CD4-positive, alpha-beta memory T cell (primary cell): ENCODE measurements around the gene GNG7. TPM values are rescaled to one million over a fixed set of nuclear protein-coding genes. Genes with fewer than 3 reads are reported as not detected.
"Not testable (repeated sequence)": the region's sequence is repeated elsewhere in the genome, so short reads cannot be mapped to it uniquely, and the experiment has no call there.

Experiments
- CTCF ChIA-PET: fragments of 350-600 bp; sonication (Branson Sonifier 250); formaldehyde crosslinking; loops from one replicate; lab custom pipeline; 2021; ENCODE audit warnings: inconsistent platforms; ENCODE audit not compliant: partially characterized antibody; lab: Charles Lee
- POLR2A ChIA-PET: fragments of 350-600 bp; sonication (Branson Sonifier 250); formaldehyde crosslinking; loops from one replicate; lab custom pipeline; 2021; ENCODE audit not compliant: partially characterized antibody; lab: Charles Lee
- DNase-seq, 5 donors: peaks; one replicate each; pipeline versions ENCODE4 v3.0.0 to v3.0.0-alpha.2; 2020 to 2022; ENCODE audit warnings: mixed read lengths in 1 of 5
- H3K27ac ChIP-seq: one replicate; pipeline ENCODE4 v1.7.0; 2013; ENCODE audit warnings: low read depth, low read length
- H3K27me3 ChIP-seq: 2 replicates; pipeline ENCODE4 v1.7.0; 2013; ENCODE audit warnings: mild to moderate bottlenecking, low read length, moderate library complexity; ENCODE audit not compliant: insufficient read depth
- H3K36me3 ChIP-seq: 2 replicates; pipeline ENCODE4 v1.7.0; 2013; ENCODE audit warnings: mild to moderate bottlenecking, low read length, moderate library complexity; ENCODE audit not compliant: insufficient read depth
- H3K4me1 ChIP-seq: 2 replicates; pipeline ENCODE4 v1.7.0; 2013; ENCODE audit warnings: mild to moderate bottlenecking, low read length, moderate library complexity; ENCODE audit not compliant: insufficient read depth
- H3K4me3 ChIP-seq, 2 donors: one replicate each; pipeline ENCODE4 v1.7.0; 2013; ENCODE audit warnings: low read length in 2 of 2, mild to moderate bottlenecking in 1 of 2
- H3K9me3 ChIP-seq, 2 donors: one replicate each; pipeline ENCODE4 v1.7.0; 2013; ENCODE audit warnings: low read length in 2 of 2, control low read depth in 1 of 2; ENCODE audit not compliant: control insufficient read depth in 1 of 2
- H3K27ac Mint-ChIP-seq, 7 donors: one replicate each; pipeline ENCODE4 v1.8.0; 2020 to 2021; ENCODE audit warnings: mixed read lengths in 7 of 7, mild to moderate bottlenecking in 6 of 7, inconsistent platforms in 3 of 7, moderate library complexity in 3 of 7
- H3K27me3 Mint-ChIP-seq, 2 donors: one replicate each; pipeline ENCODE4 v1.8.0; 2020 to 2021; ENCODE audit warnings: mixed read lengths in 2 of 2
- H3K36me3 Mint-ChIP-seq, 2 donors: one replicate each; pipeline ENCODE4 v1.8.0; 2020 to 2021; ENCODE audit warnings: mixed read lengths in 2 of 2, inconsistent platforms in 1 of 2, mild to moderate bottlenecking in 1 of 2
- H3K4me1 Mint-ChIP-seq, 4 donors: one replicate each; pipeline ENCODE4 v1.8.0; 2020 to 2021; ENCODE audit warnings: mixed read lengths in 4 of 4, mild to moderate bottlenecking in 1 of 4
- H3K4me3 Mint-ChIP-seq, 8 donors: one replicate each; pipeline ENCODE4 v1.8.0; 2020 to 2021; ENCODE audit warnings: mixed read lengths in 8 of 8, mild to moderate bottlenecking in 7 of 8, moderate library complexity in 6 of 8, inconsistent platforms in 3 of 8
- H3K9me3 Mint-ChIP-seq, 8 donors: one replicate each; pipeline ENCODE4 v1.8.0; 2020 to 2021; ENCODE audit warnings: mixed read lengths in 8 of 8, mild to moderate bottlenecking in 5 of 8, inconsistent platforms in 3 of 8, moderate library complexity in 1 of 8
- intact Hi-C: fragments of 100-400 bp; cut with micrococcal nuclease; formaldehyde crosslinking; loops from one replicate; pipeline ENCODE4 v1.15.1; 2023
- polyA plus RNA-seq, 2 donors: library from polyadenylated mRNA; unstranded; fragments of 300-500 nt; fragmentation: Illumina TruSeq; gene quantifications; one replicate each; pipeline ENCODE4 v1.2.3, GENCODE V29; 2021
- total RNA-seq, 2 experiments: library from RNA; stranded (reverse); gene quantifications; one replicate each; pipeline ENCODE4 v1.2.3, GENCODE V29; 2021

GNG7 gene
- total and polyA plus RNA-seq, 4 experiments from 2014 or later: 1.9 to 4.2 (median 3.2) TPM

- peak within 1 kb of the TSS; percentile 95 to 99 (median 97) for H3K27ac Mint-ChIP-seq
These were observed 226.6 kb downstream of the GNG7 start, which contains the start of gene GADD45B for GRCh38 chr19:2475702-2476450. Gene GADD45B, plus strand, starts transcription at chr19:2476127. Its CDS starts 232 bp downstream, at chr19:2476359.

GRCh38 chr19:2475018-2475701 lies 227.3 kb downstream of the GNG7 start:
- Histone ChIP-seq H3K27me3 (no peaks in the 10 kb centered on the region), H3K27ac (peak overlapping the region; percentile 76), H3K36me3 (no peaks in the 10 kb centered on the region), H3K4me3 (peak overlapping the region; percentile 22 to 97), H3K4me1 (peaks cover 25% of the 10 kb centered on the region), H3K9me3 (no peaks in the 10 kb centered on the region)
- peaks cover 6 to 36% (median 14%) of the 10 kb centered on the region in 4 donors for H3K4me1 Mint-ChIP-seq
- peaks cover 0 to 16% (median 0%) of the 10 kb centered on the region in 8 donors for H3K9me3 Mint-ChIP-seq
- H3K27ac Mint-ChIP-seq: peak overlapping the region; percentile 85 to 97 (median 94)
- no peaks in the 10 kb centered on the region for H3K27me3 Mint-ChIP-seq
- DNase-seq: peak; percentile 59 to 75 (median 63)
- H3K4me3 Mint-ChIP-seq: peak overlapping the region; percentile 81 to 90 (median 85)
- CTCF ChIA-PET: interaction anchor here (0.9 to 6.8 kb wide), 14 partner anchors 20 to 162 kb away, joined by 3 to 123 read pairs (median 16); no protein-coding TSS in a partner anchor
- POLR2A ChIA-PET: interaction anchor here (0.6 to 6.8 kb wide), 47 partner anchors 9 to 561 kb away, joined by 3 to 271 read pairs (median 8); partner anchors contain the start of genes AMH, GNG7, LMNB2 and PLEKHJ1
- intact Hi-C loops: loop anchor here (2.0 to 10.0 kb wide), 4 partner anchors 18 to 323 kb away; partner anchors contain the start of genes AP3D1, LMNB2, PLEKHJ1 and SF3A2
- peaks cover 5 to 26% of the 10 kb centered on the region in 2 donors for H3K36me3 Mint-ChIP-seq

More at GRCh38 chr19:2475702-2476450, 226.6 kb downstream of the GNG7 start, which contains the start of gene GADD45B:
- no peaks in the 10 kb centered on the region for H3K27me3 Mint-ChIP-seq
- peaks cover 6 to 36% (median 14%) of the 10 kb centered on the region in 4 donors for H3K4me1 Mint-ChIP-seq
- peaks cover 5 to 26% of the 10 kb centered on the region in 2 donors for H3K36me3 Mint-ChIP-seq
- peak; percentile 96 to 98 (median 96) for DNase-seq
- Histone ChIP-seq H3K9me3 (no peaks in the 10 kb centered on the region), H3K4me3 (peak within 1 kb of the TSS; percentile 71 to 97), H3K36me3 (no peaks in the 10 kb centered on the region), H3K4me1 (peaks cover 25% of the 10 kb centered on the region), H3K27ac (peak within 1 kb of the TSS; percentile 76), H3K27me3 (no peaks in the 10 kb centered on the region)
- peaks cover 0 to 16% (median 0%) of the 10 kb centered on the region in 8 donors for H3K9me3 Mint-ChIP-seq
- peak within 1 kb of the TSS; percentile 99 to 100 (median 100) for H3K4me3 Mint-ChIP-seq
- CTCF ChIA-PET: interaction anchor here (0.9 to 6.8 kb wide), 18 partner anchors 19 to 161 kb away, joined by 3 to 123 read pairs (median 9); no protein-coding TSS in a partner anchor
- POLR2A ChIA-PET: interaction anchor here (0.6 to 6.8 kb wide), 62 partner anchors 7 to 585 kb away, joined by 3 to 271 read pairs (median 6); partner anchors contain the start of genes AMH, GNG7, LMNB2 and PLEKHJ1
- intact Hi-C loops: loop anchor here (1.0 to 10.0 kb wide), 6 partner anchors 19 to 324 kb away; partner anchors contain the start of genes AP3D1, LMNB2, PLEKHJ1 and SF3A2

- POLR2A ChIA-PET: interaction anchor here (1.2 to 6.8 kb wide), 15 partner anchors 11 to 366 kb away, joined by 3 to 271 read pairs (median 93); partner anchors contain the start of gene ZNF555
- peaks cover 0 to 16% (median 0%) of the 10 kb centered on the region in 8 donors for H3K9me3 Mint-ChIP-seq
- H3K4me3 Mint-ChIP-seq: peak overlapping the region; percentile 75 to 89 (median 84)
These were observed 228.1 kb downstream of the GNG7 start for GRCh38 chr19:2474232-2475017.

GRCh38 chr19:2469915-2470200 lies 232.6 kb downstream of the GNG7 start:
- H3K27me3 ChIP-seq, H3K9me3 Mint-ChIP-seq, H3K36me3 ChIP-seq, H3K36me3 Mint-ChIP-seq, H3K4me1 Mint-ChIP-seq, H3K4me1 ChIP-seq, H3K9me3 ChIP-seq, H3K4me3 ChIP-seq, H3K27me3 Mint-ChIP-seq, POLR2A ChIA-PET, H3K27ac ChIP-seq, DNase-seq, H3K4me3 Mint-ChIP-seq: not testable (repeated sequence)
- CTCF ChIA-PET: interaction anchor here (0.6 to 4.9 kb wide), 5 partner anchors 112 to 407 kb away, joined by 3 to 109 read pairs (median 5); no protein-coding TSS in a partner anchor
- H3K27ac Mint-ChIP-seq: peak overlapping the region in 1 of 7 donors; percentile 19
- intact Hi-C loops: loop anchor here (10.0 kb wide), 1 partner anchor 315 kb away; the partner anchor contains the start of genes SGTA and THOP1

More at GRCh38 chr19:2474232-2475017, 228.1 kb downstream of the GNG7 start:
- Histone ChIP-seq H3K27ac (peak overlapping the region; percentile 76), H3K4me1 (peaks cover 20% of the 10 kb centered on the region), H3K36me3 (no peaks in the 10 kb centered on the region), H3K4me3 (peak overlapping the region in 1 of 2 donors; percentile 97), H3K27me3 (no peaks in the 10 kb centered on the region), H3K9me3 (no peaks in the 10 kb centered on the region)
- CTCF ChIA-PET: interaction anchor here (0.6 to 6.8 kb wide), 16 partner anchors 12 to 200 kb away, joined by 3 to 123 read pairs (median 5); no protein-coding TSS in a partner anchor
- Mint-ChIP-seq H3K4me1 (peaks cover 6 to 36% (median 15%) of the 10 kb centered on the region in 4 donors), H3K27me3 (no peaks in the 10 kb centered on the region), H3K36me3 (peaks cover 5 to 26% of the 10 kb centered on the region in 2 donors), H3K27ac (peak overlapping the region; percentile 68 to 97 (median 85))
- peak; percentile 84 to 90 (median 84) for DNase-seq
- intact Hi-C loops: loop anchor here (1.0 to 10.0 kb wide), 7 partner anchors 18 to 322 kb away; partner anchors contain the start of genes AP3D1, LMNB2, PLEKHJ1 and SF3A2

GRCh38 chr19:2469102-2469914 lies 233.2 kb downstream of the GNG7 start:
- H3K36me3 ChIP-seq: no peaks in the 10 kb centered on the region
- Mint-ChIP-seq H3K27me3 (no peaks in the 10 kb centered on the region), H3K4me1 (peaks cover 0 to 7% (median 2%) of the 10 kb centered on the region in 4 donors), H3K9me3 (no peaks in the 10 kb centered on the region), H3K27ac (peak overlapping the region in 1 of 7 donors; percentile 19), H3K4me3 (no peak overlapping the region), H3K36me3 (no peaks in the 10 kb centered on the region)
- H3K27ac ChIP-seq: no peak overlapping the region
- DNase-seq: no peak
- ChIA-PET POLR2A (interaction anchor here (0.9 kb wide), 1 partner anchor 7 kb away, joined by 3 read pairs; no protein-coding TSS in a partner anchor), CTCF (interaction anchor here (0.7 to 2.8 kb wide), 3 partner anchors 10 to 145 kb away, joined by 3 to 11 read pairs (median 9); no protein-coding TSS in a partner anchor)
- no peak overlapping the region for H3K4me3 ChIP-seq
- no peaks in the 10 kb centered on the region for H3K4me1 ChIP-seq
- H3K9me3 ChIP-seq: no peaks in the 10 kb centered on the region
- H3K27me3 ChIP-seq: no peaks in the 10 kb centered on the region
- intact Hi-C loops: no loop called here
